Measurements from ENCODE around the gene TBR1.

The TBR1 gene

DNA sequence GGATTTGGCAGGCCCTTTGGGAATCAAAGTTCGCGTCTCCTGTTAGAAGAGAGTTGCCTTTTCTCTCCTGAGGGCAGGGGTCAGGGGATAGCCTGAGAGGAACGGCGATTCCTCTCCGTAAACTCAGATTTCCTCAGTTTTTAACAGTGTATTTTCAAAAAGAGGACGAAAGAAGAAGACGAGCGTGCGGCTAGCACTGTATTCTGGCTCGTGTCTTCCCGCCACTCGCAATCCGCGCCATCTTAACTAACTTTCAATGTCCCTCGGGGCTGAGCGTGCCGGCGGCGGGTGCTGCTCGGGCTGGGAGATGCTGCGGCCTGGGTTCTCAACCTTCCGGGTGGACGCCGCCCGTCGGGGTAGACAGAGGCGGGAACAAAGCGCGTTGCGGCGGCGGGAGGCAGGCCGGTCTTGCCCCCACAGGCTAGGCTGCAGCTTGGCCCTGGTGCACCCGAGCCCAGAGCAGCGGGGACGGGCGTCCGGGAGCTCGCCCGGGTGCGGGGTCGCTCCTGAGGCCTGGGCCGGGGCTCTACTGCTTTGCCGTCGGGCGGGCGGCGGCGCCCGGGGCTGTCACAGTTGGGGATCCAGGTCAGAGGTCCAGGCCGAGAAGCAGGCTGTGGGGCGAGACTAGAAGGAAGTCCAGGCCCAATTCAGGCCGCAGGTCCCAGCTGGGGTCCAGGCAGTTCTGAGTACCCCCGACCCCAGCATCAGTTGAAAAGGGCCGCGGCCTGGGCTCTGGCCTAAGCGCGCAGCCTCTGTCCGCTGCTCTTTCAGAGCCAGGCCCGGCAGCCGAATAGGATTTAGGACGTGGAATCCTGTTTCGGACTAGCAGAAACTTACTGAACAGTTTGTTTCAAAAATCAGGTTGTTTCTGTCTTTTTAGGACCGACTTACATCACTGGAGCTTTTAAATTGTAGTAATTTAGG, 11.8 kb downstream of the TBR1 start:
- TF ChIP-seq CREB1 (IDR thresholded peaks at IDR 0.05; ENCODE audit: low read depth) (no peak), ZBTB7A (IDR thresholded peaks at IDR 0.05; ENCODE audit: low read depth) (no peak), TEAD4 (IDR thresholded peaks at IDR 0.05) (no peak), NFIC (IDR thresholded peaks at IDR 0.05) (no peak), EGR1 (IDR thresholded peaks at IDR 0.05) (no peak), FOXM1 (IDR thresholded peaks at IDR 0.05; ENCODE audit: borderline replicate concordance, low read depth) (no peak), EP300 (IDR thresholded peaks at IDR 0.05; ENCODE audit: borderline replicate concordance) (no peak), TAF1 (IDR thresholded peaks at IDR 0.05; ENCODE audit: low read depth) (no peak), TCF12 (IDR thresholded peaks at IDR 0.05; ENCODE audit: low read depth) (no peak), YY1 (IDR thresholded peaks at IDR 0.05; ENCODE audit: low read depth) (no peak), RAD21 (IDR thresholded peaks at IDR 0.05; ENCODE audit: low read depth) (no peak), CEBPB (IDR thresholded peaks at IDR 0.05) (no peak)
- TF ChIP-seq, protein P1, sequence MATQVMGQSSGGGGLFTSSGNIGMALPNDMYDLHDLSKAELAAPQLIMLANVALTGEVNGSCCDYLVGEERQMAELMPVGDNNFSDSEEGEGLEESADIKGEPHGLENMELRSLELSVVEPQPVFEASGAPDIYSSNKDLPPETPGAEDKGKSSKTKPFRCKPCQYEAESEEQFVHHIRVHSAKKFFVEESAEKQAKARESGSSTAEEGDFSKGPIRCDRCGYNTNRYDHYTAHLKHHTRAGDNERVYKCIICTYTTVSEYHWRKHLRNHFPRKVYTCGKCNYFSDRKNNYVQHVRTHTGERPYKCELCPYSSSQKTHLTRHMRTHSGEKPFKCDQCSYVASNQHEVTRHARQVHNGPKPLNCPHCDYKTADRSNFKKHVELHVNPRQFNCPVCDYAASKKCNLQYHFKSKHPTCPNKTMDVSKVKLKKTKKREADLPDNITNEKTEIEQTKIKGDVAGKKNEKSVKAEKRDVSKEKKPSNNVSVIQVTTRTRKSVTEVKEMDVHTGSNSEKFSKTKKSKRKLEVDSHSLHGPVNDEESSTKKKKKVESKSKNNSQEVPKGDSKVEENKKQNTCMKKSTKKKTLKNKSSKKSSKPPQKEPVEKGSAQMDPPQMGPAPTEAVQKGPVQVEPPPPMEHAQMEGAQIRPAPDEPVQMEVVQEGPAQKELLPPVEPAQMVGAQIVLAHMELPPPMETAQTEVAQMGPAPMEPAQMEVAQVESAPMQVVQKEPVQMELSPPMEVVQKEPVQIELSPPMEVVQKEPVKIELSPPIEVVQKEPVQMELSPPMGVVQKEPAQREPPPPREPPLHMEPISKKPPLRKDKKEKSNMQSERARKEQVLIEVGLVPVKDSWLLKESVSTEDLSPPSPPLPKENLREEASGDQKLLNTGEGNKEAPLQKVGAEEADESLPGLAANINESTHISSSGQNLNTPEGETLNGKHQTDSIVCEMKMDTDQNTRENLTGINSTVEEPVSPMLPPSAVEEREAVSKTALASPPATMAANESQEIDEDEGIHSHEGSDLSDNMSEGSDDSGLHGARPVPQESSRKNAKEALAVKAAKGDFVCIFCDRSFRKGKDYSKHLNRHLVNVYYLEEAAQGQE (IDR thresholded peaks at IDR 0.05; ENCODE audit: low read depth): no peak
- TF ChIP-seq, protein P2, sequence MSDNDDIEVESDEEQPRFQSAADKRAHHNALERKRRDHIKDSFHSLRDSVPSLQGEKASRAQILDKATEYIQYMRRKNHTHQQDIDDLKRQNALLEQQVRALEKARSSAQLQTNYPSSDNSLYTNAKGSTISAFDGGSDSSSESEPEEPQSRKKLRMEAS (IDR thresholded peaks at IDR 0.05): no peak
- TF ChIP-seq, protein P3, sequence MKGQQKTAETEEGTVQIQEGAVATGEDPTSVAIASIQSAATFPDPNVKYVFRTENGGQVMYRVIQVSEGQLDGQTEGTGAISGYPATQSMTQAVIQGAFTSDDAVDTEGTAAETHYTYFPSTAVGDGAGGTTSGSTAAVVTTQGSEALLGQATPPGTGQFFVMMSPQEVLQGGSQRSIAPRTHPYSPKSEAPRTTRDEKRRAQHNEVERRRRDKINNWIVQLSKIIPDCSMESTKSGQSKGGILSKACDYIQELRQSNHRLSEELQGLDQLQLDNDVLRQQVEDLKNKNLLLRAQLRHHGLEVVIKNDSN (IDR thresholded peaks at IDR 0.05): no peak

DNA sequence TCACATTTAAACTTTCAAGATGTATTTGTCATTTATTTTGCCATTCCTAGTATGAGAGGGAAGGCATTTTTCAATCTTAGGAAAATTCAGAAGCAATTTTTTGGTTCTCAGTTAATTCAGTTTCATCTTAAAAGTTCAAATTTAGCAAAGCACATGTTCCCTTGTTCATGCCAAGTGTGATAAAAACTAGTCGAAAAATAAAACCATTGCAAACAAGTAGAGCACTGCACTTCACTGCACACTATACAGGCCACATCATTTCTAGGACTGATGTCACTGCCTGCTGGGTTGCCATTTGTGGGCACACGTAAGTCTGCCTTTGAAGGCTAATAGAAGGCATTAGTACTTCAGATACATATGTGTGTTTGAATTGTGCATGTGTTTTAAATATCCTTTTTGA, 14.3 kb downstream of the TBR1 start:
- TF ChIP-seq, protein P3 (IDR thresholded peaks at IDR 0.05): no peak
- TF ChIP-seq, protein P1 (IDR thresholded peaks at IDR 0.05; ENCODE audit: low read depth): no peak
- TF ChIP-seq CEBPB (IDR thresholded peaks at IDR 0.05) (no peak), FOXM1 (IDR thresholded peaks at IDR 0.05; ENCODE audit: borderline replicate concordance, low read depth) (no peak), NFIC (IDR thresholded peaks at IDR 0.05) (no peak), TAF1 (IDR thresholded peaks at IDR 0.05; ENCODE audit: low read depth) (no peak), EGR1 (IDR thresholded peaks at IDR 0.05) (no peak), RAD21 (IDR thresholded peaks at IDR 0.05; ENCODE audit: low read depth) (no peak)
- TF ChIP-seq, protein P2 (IDR thresholded peaks at IDR 0.05): no peak

DNA sequence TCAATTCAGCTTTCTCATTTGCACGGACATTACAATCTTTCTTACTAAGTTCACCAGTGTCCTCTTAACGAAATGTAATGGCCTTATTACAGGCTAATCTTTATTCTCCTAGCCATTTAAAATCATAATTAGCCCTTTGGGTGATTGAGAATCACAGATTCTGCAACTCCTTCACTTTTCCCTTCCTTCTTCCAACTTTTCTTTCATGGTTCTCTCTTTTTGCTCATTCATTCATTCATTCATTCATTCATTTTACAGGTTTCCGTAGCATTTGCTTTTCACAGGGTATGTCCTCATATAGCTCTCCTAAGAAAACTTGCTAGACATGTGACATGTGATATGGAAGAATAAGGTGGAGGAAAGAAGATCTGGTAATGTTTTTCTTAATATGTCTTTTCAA, 16.0 kb downstream of the TBR1 start:
- TF ChIP-seq EGR1 (IDR thresholded peaks at IDR 0.05) (no peak), CREB1 (IDR thresholded peaks at IDR 0.05; ENCODE audit: low read depth) (no peak), CEBPB (IDR thresholded peaks at IDR 0.05) (no peak), YY1 (IDR thresholded peaks at IDR 0.05; ENCODE audit: low read depth) (no peak), TEAD4 (IDR thresholded peaks at IDR 0.05) (no peak), TCF12 (IDR thresholded peaks at IDR 0.05; ENCODE audit: low read depth) (no peak), EP300 (IDR thresholded peaks at IDR 0.05; ENCODE audit: borderline replicate concordance) (no peak)
- TF ChIP-seq, protein P2 (IDR thresholded peaks at IDR 0.05): no peak
- TF ChIP-seq, protein P1 (IDR thresholded peaks at IDR 0.05; ENCODE audit: low read depth): no peak

DNA sequence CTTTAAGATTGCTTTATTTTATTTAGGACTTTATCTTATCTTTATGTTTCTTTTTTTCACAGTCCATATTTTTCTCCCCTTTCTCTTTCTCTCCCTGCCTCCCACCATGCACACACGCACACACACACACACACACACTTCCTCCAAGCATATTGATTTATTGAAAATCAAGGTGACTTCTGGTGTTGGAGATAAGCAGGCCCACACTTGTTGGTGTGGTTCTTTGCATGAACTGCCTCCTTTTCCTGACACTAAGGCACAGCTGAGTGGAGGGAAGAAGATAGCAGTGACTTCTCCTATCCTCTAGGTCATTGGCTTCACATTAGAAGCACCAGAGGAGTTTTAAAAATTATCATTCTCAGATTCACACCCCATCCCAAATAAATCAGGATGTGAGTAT, 18.0 kb downstream of the TBR1 start:
- TF ChIP-seq CEBPB (IDR thresholded peaks at IDR 0.05) (no peak), TEAD4 (IDR thresholded peaks at IDR 0.05) (no peak), FOXM1 (IDR thresholded peaks at IDR 0.05; ENCODE audit: borderline replicate concordance, low read depth) (no peak), EP300 (IDR thresholded peaks at IDR 0.05; ENCODE audit: borderline replicate concordance) (no peak), YY1 (IDR thresholded peaks at IDR 0.05; ENCODE audit: low read depth) (no peak), ZBTB7A (IDR thresholded peaks at IDR 0.05; ENCODE audit: low read depth) (no peak), CREB1 (IDR thresholded peaks at IDR 0.05; ENCODE audit: low read depth) (no peak), TAF1 (IDR thresholded peaks at IDR 0.05; ENCODE audit: low read depth) (no peak), EGR1 (IDR thresholded peaks at IDR 0.05) (no peak)
- TF ChIP-seq, protein P1 (IDR thresholded peaks at IDR 0.05; ENCODE audit: low read depth): no peak
- TF ChIP-seq, protein P2 (IDR thresholded peaks at IDR 0.05): no peak
- TF ChIP-seq, protein P3 (IDR thresholded peaks at IDR 0.05): no peak

Measured in Ishikawa (cell line).